H1 (cell line): ENCODE measurements around the gene MAK.
"Not testable (repeated sequence)": the region's sequence is repeated elsewhere in the genome, so short reads cannot be mapped to it uniquely, and the experiment has no call there.

ENCODE experiments used
- BACH1 ChIP-seq: IDR thresholded peaks from 2 replicates; pipeline ENCODE4 v1.6.1; 2012; ENCODE audit warnings: low read length, improper control_type of control experiment
- EGR1 ChIP-seq: IDR thresholded peaks from 2 replicates; pipeline ENCODE4 v1.6.1; 2011; ENCODE audit warnings: low read depth, low read length, borderline replicate concordance
- EP300 ChIP-seq, 2 experiments: IDR thresholded peaks; 1 replicate in 1 of 2; 2 replicates in 1 of 2; pipeline ENCODE4 v1.6.1; 2011 to 2012; ENCODE audit warnings: low read depth in 2 of 2, low read length in 2 of 2, mild to moderate bottlenecking in 2 of 2, borderline replicate concordance in 1 of 2, inconsistent platforms in 1 of 2, moderate library complexity in 1 of 2
- GTF2F1 ChIP-seq: IDR thresholded peaks from 2 replicates; pipeline ENCODE4 v1.6.1; 2012; ENCODE audit warnings: low read depth, low read length, improper control_type of control experiment, borderline replicate concordance
- POLR2A ChIP-seq, 2 experiments: IDR thresholded peaks; 1 replicate in 1 of 2; 2 replicates in 1 of 2; pipeline ENCODE4 v1.6.1; 2011; ENCODE audit warnings: low read depth in 2 of 2, low read length in 2 of 2, mild to moderate bottlenecking in 2 of 2; ENCODE audit errors: control extremely low read depth in 1 of 2
- TCF12 ChIP-seq: IDR thresholded peaks from 2 replicates; pipeline ENCODE4 v1.6.1; 2011; ENCODE audit warnings: low read depth, mild to moderate bottlenecking, low read length
- TEAD4 ChIP-seq: IDR thresholded peaks from 2 replicates; pipeline ENCODE4 v1.6.1; 2012; ENCODE audit warnings: low read depth, low read length, inconsistent platforms, mixed read lengths
- TF ChIP-seq, protein P1 (sequence below), 3 experiments: IDR thresholded peaks; 1 replicate in 2 of 3; 2 replicates in 1 of 3; pipeline versions ENCODE4 v1.5.1 to v1.6.1; 2011; ENCODE audit warnings: low read length in 3 of 3, mild to moderate bottlenecking in 3 of 3, inconsistent platforms in 2 of 3, low read depth in 1 of 3, moderate library complexity in 1 of 3; ENCODE audit not compliant: insufficient read depth in 1 of 3; ENCODE audit errors: control extremely low read depth in 1 of 3
- TF ChIP-seq, protein P2 (sequence below): IDR thresholded peaks from 2 replicates; pipeline ENCODE4 v1.6.1; 2011; ENCODE audit warnings: low read length, improper control_type of control experiment

DNA sequence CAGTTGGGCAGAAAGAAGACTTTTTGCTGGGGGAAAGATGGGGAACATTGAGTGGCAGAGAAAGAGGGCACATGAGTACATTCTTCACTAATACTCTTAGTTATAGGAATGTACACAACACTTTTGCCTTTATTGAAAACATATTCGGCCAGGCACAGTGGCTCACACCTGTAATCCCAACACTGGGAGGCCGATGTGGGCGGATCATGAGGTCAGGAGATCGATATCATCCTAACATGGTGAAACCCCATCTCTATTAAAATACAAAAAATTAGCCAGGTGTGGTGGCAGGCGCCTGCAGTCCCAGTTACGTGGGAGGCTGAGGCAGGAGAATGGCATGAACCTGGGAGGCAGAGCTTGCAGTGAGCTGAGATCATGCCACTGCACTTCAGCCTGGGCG lies 24.7 kb upstream of the MAK start:
- TF ChIP-seq GTF2F1; BACH1; TCF12; TEAD4; POLR2A (IDR thresholded peaks at IDR 0.05; ENCODE audit: control extremely low read depth in 1 of 2, low read depth in 2 of 2, low read length in 2 of 2); EGR1; EP300 (IDR thresholded peaks at IDR 0.05; ENCODE audit: borderline replicate concordance in 1 of 2, low read depth in 2 of 2, low read length in 2 of 2): not testable (repeated sequence)
- TF ChIP-seq, protein P1, sequence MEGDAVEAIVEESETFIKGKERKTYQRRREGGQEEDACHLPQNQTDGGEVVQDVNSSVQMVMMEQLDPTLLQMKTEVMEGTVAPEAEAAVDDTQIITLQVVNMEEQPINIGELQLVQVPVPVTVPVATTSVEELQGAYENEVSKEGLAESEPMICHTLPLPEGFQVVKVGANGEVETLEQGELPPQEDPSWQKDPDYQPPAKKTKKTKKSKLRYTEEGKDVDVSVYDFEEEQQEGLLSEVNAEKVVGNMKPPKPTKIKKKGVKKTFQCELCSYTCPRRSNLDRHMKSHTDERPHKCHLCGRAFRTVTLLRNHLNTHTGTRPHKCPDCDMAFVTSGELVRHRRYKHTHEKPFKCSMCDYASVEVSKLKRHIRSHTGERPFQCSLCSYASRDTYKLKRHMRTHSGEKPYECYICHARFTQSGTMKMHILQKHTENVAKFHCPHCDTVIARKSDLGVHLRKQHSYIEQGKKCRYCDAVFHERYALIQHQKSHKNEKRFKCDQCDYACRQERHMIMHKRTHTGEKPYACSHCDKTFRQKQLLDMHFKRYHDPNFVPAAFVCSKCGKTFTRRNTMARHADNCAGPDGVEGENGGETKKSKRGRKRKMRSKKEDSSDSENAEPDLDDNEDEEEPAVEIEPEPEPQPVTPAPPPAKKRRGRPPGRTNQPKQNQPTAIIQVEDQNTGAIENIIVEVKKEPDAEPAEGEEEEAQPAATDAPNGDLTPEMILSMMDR (IDR thresholded peaks at IDR 0.05; ENCODE audit: control extremely low read depth in 1 of 3, insufficient read depth in 1 of 3, low read depth in 1 of 3, low read length in 3 of 3) = not testable (repeated sequence)
- TF ChIP-seq, protein P2, sequence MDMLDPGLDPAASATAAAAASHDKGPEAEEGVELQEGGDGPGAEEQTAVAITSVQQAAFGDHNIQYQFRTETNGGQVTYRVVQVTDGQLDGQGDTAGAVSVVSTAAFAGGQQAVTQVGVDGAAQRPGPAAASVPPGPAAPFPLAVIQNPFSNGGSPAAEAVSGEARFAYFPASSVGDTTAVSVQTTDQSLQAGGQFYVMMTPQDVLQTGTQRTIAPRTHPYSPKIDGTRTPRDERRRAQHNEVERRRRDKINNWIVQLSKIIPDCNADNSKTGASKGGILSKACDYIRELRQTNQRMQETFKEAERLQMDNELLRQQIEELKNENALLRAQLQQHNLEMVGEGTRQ = not testable (repeated sequence)
